K562 (cell line): Measurements from ENCODE around the gene CD48. TPM values are rescaled to one million over a fixed set of nuclear protein-coding genes. Genes with fewer than 3 reads are reported as not detected.

Experiments
- ATAC-seq: fragments of 200-7000 bp; cut with Tn5 transposase; 3 replicates; pipeline ENCODE4 v1.9.1; 2020; ENCODE audit warnings: moderate library complexity
- BruUV-seq: library from RNA; stranded (reverse); fragments of 400-500 nt; replicated peaks from 2 replicates; lab custom pipeline; 2021; lab: Mats Ljungman, UMichigan
- CTCF ChIA-PET: fragments of 300-600 bp; formaldehyde crosslinking; extraction: SDS; loops from one replicate; lab custom pipeline; 2021; ENCODE audit warnings: low intra/inter-chr PET ratio; lab: Yijun Ruan, JAX
- POLR2A ChIA-PET: fragments of 300-600, 350-650 bp; sonication (Branson Sonifier 250); formaldehyde crosslinking; extraction: SDS; loops from one replicate; lab custom pipeline; 2021; ENCODE audit warnings: antibody characterized with exemption, inconsistent platforms; lab: Yijun Ruan, JAX
- DNase-seq, 4 experiments: peaks; one replicate each; pipeline versions ENCODE4 v3.0.0 to v3.0.0-alpha.2; 2011 to 2018; ENCODE audit warnings: low spot score in 3 of 4, mixed read lengths in 3 of 4; ENCODE audit errors: extremely low read depth in 1 of 4
- FAIRE-seq: peaks from 2 replicates; lab custom pipeline; 2011; peaks lifted over from hg19 to GRCh38; lab: Jason Lieb, UNC
- H2AFZ ChIP-seq: 2 replicates; pipeline ENCODE4 v1.6.0; 2011; ENCODE audit warnings: low read depth, low read length, control low read depth, inconsistent platforms
- H3K27ac ChIP-seq: fragments of 200-600 bp; 3 replicates; pipeline ENCODE4 v1.8.0; 2011; ENCODE audit warnings: low read depth, mild to moderate bottlenecking, control low read depth, inconsistent platforms, low read length, moderate library complexity, mixed read lengths; ENCODE audit errors: extremely low read depth
- H3K27me3 ChIP-seq, 2 experiments: fragments of 300-600 bp in 1 of 2; 2 replicates in 1 of 2; 3 replicates in 1 of 2; pipeline versions ENCODE4 v1.6.0 to v1.8.0; 2011; ENCODE audit warnings: inconsistent platforms in 2 of 2, low read length in 2 of 2, mild to moderate bottlenecking in 1 of 2, mixed read lengths in 1 of 2, moderate library complexity in 1 of 2; ENCODE audit not compliant: control insufficient read depth in 2 of 2, insufficient read depth in 2 of 2
- H3K36me3 ChIP-seq: fragments of 300-600 bp; 3 replicates; pipeline ENCODE4 v1.8.0; 2011; ENCODE audit warnings: mild to moderate bottlenecking, low read length, inconsistent platforms; ENCODE audit not compliant: control insufficient read depth, insufficient read depth
- H3K4me1 ChIP-seq, 2 experiments: fragments of 200-600 bp in 1 of 2; replicated peaks in 1 of 2; 2 replicates in 1 of 2; 3 replicates in 1 of 2; pipeline versions ENCODE4 v1.5.1 to v1.8.0; 2011; ENCODE audit warnings: inconsistent platforms in 2 of 2, low read length in 2 of 2, mild to moderate bottlenecking in 1 of 2, mixed read lengths in 1 of 2, moderate library complexity in 1 of 2; ENCODE audit not compliant: control insufficient read depth in 2 of 2, insufficient read depth in 2 of 2
- H3K4me2 ChIP-seq: 2 replicates; pipeline ENCODE4 v1.6.1; 2011; ENCODE audit warnings: low read length, control low read depth, inconsistent platforms, mixed read lengths; ENCODE audit not compliant: insufficient read depth
- H3K4me3 ChIP-seq: fragments of 200-600 bp; sonication (generic), shearing (Covaris generic); 2 replicates; pipeline ENCODE4 v1.5.1; 2016; ENCODE audit warnings: control low read depth, inconsistent platforms
- H3K79me2 ChIP-seq: fragments of 200-600 bp; 3 replicates; pipeline ENCODE4 v1.8.0; 2011; ENCODE audit warnings: low read length, inconsistent platforms; ENCODE audit not compliant: control insufficient read depth, insufficient read depth
- H3K9ac ChIP-seq, 2 experiments: 2 replicates each; pipeline versions ENCODE4 v1.6.0 to v1.6.1; 2011; ENCODE audit warnings: low read depth in 2 of 2, low read length in 2 of 2, control low read depth in 1 of 2, inconsistent platforms in 1 of 2, mild to moderate bottlenecking in 1 of 2, mixed read lengths in 1 of 2; ENCODE audit not compliant: insufficient read depth in 1 of 2
- H3K9me1 ChIP-seq: one replicate; pipeline ENCODE4 v1.6.0; 2011; ENCODE audit warnings: inconsistent platforms, mild to moderate bottlenecking, low read length, moderate library complexity; ENCODE audit not compliant: control insufficient read depth, insufficient read depth
- H3K9me3 ChIP-seq: replicated peaks from 2 replicates; pipeline ENCODE4 v1.5.1; 2011; ENCODE audit warnings: low read depth, low read length, inconsistent platforms; ENCODE audit not compliant: control insufficient read depth, insufficient read depth
- H4K20me1 ChIP-seq: replicated peaks from 2 replicates; pipeline ENCODE4 v1.6.1; 2011; ENCODE audit warnings: low read length, inconsistent platforms, mixed read lengths; ENCODE audit not compliant: control insufficient read depth, insufficient read depth
- CEBPB ChIP-seq: fragments of 450-650 bp; IDR thresholded peaks from 2 replicates; pipeline ENCODE4 v1.6.1; 2016; ENCODE audit warnings: missing genetic modification characterization, missing compliant biosample characterization
- CHD1 ChIP-seq: fragments of 200-600 bp; sonication (generic); IDR thresholded peaks from one replicate; pipeline ENCODE4 v1.6.1; 2012; ENCODE audit warnings: mild to moderate bottlenecking, moderate library complexity, low read length, inconsistent platforms
- CSDE1 ChIP-seq, 2 experiments: fragments of 450-650 bp; IDR thresholded peaks; 2 replicates each; pipeline ENCODE4 v1.6.1; 2016; ENCODE audit warnings: mild to moderate bottlenecking in 1 of 2
- E2F3 ChIP-seq: fragments of 250-450 bp; sonication (Bioruptor Pico); IDR thresholded peaks from 2 replicates; pipeline ENCODE4 v1.4.0; 2020; ENCODE audit warnings: mild to moderate bottlenecking
- ESRRA ChIP-seq: fragments of 450-650 bp; IDR thresholded peaks from 2 replicates; pipeline ENCODE4 v1.6.1; 2014; ENCODE audit warnings: low read depth, mild to moderate bottlenecking, moderate library complexity, borderline replicate concordance
- NFIX ChIP-seq: fragments of 250-450 bp; sonication (Bioruptor Pico); IDR thresholded peaks from 2 replicates; pipeline ENCODE4 v1.4.0; 2020; ENCODE audit warnings: low read depth, mild to moderate bottlenecking, moderate library complexity
- SAP30 ChIP-seq: fragments of 200-600 bp; sonication (generic); IDR thresholded peaks from 2 replicates; pipeline ENCODE4 v1.6.1; 2012; ENCODE audit warnings: borderline replicate concordance, low read depth, mild to moderate bottlenecking, moderate library complexity, low read length, control low read depth, inconsistent platforms; ENCODE audit not compliant: insufficient read depth, poor library complexity, severe bottlenecking
- SMAD1 ChIP-seq: fragments of 150-350 bp; IDR thresholded peaks from 2 replicates; pipeline ENCODE4 v1.6.1; 2014; ENCODE audit warnings: low read length, low read depth; ENCODE audit not compliant: partially characterized antibody
- ZFPM2 ChIP-seq: fragments of 250-450 bp; sonication (Bioruptor Pico); IDR thresholded peaks from 2 replicates; pipeline ENCODE4 v1.5.1; 2022; ENCODE audit warnings: mild to moderate bottlenecking
- ZNF696 ChIP-seq: fragments of 250-450 bp; sonication (Bioruptor Pico); conservative IDR thresholded peaks from 2 replicates; pipeline ENCODE4 v1.4.0; 2020; ENCODE audit warnings: mild to moderate bottlenecking, moderate library complexity
- ZNF766 ChIP-seq: fragments of 200-800 bp; sonication (Bioruptor generic); conservative IDR thresholded peaks from 2 replicates; pipeline ENCODE4 v1.6.1; 2016; ENCODE audit warnings: missing genetic modification characterization, missing compliant biosample characterization
- WGBS: fragments of 100-300 bp; shearing (Covaris generic); methylation state at CpG from one replicate; pipeline ENCODE4 v1.1.6; 2016; ENCODE audit warnings: low coverage, mixed read lengths; ENCODE audit not compliant: insufficient coverage; ENCODE audit errors: missing lambda C conversion rate; 5-methylcytosine and 5-hydroxymethylcytosine counted together
- in situ Hi-C: fragments of 300-500 bp; cut with MboI; formaldehyde crosslinking; loops from 4 replicates; pipeline ENCODE4 v1.15.0; 2018; ENCODE audit warnings: inconsistent platforms, mixed read lengths
- intact Hi-C: fragments of 100-400 bp; cut with micrococcal nuclease; formaldehyde crosslinking; loops from 2 replicates; pipeline ENCODE4 v1.14.2; 2022
- polyA plus RNA-seq, 8 experiments: library from polyadenylated mRNA; depleted of rRNA in 4 of 8; stranded (reverse) in 5 of 8; unstranded in 3 of 8; fragments of >200 nt; fragmentation: Nextera tagmentation in 2 of 8; fragmentation: Illumina TruSeq in 1 of 8; extraction: Ambion mirVana in 2 of 8; extraction: Trizol in 1 of 8; gene quantifications; 2 replicates each; pipeline versions ENCODE4 v1.2.1 to v1.2.3, GENCODE V29; 2011 to 2014; ENCODE audit warnings: inconsistent platforms in 1 of 8, missing spikeins in 1 of 8
- total RNA-seq, 7 experiments: library from RNA; depleted of rRNA in 6 of 7; stranded (reverse); fragments of >200 nt in 6 of 7; fragmentation: Illumina TruSeq in 2 of 7; extraction: Trizol in 2 of 7; gene quantifications; 2 replicates each; pipeline versions ENCODE4 v1.2.1 to v1.2.3, GENCODE V29; 2011 to 2021; ENCODE audit warnings: low replicate concordance in 1 of 7

CD48 gene
- total and polyA plus RNA-seq, 9 of the 15 experiments (the other 6 are each of a cell fraction or from before 2014, with no cell fraction given), result 0.10 to 0.42 (median 0.29) TPM; not detected in 3

DNA sequence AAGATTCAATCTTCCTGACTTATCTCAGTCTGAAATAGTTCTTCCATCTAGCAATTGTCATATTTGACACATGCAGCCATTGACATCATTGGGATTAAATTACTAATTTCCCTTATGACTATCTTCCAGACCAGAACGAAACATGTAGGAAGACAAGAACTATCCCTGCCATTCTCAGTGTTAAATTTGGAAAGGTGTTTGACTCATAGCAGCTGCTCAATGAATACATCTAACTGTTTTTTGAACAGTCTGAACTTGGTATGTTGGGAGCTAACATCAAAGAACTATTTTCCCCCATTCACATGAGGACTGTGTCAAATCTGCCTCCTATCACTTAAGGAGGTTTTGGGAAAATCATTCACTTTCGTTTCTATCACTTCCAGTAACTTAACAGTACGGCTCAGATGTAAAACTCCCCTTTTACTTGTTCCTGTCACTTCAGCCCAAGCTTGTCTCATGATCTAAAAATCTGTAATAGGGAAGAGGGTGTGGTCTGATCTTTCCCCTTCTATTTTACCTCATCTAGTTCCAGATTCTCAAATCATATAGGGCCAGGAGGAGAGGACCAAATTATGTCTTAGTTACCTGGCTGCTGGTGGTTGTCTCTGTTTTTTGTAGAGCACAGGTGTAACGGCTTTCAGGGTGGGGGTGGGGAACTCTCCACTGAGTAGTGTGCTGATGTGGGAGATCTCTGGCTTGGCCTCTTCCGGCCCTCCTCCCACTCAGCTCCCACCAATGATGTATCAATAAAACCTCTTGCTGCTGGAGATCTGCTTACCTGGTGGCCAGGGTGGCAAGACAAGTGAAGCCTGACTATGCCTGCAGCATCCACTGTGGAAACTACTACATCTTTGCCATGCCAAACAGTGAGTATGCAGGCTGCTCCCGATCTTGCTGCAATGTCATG is 38.6 kb downstream of the CD48 start:
- no peaks in the 10 kb centered on the region for H4K20me1 ChIP-seq
- H3K79me2 ChIP-seq, result no peaks in the 10 kb centered on the region
- intact Hi-C loops, result no loop called here
- H3K27ac ChIP-seq, result no peak overlapping the region
- FAIRE-seq (no peak), DNase-seq (no peak), ATAC-seq (no peak)
- ChIA-PET CTCF (no interaction called here), POLR2A (interaction anchor here (0.6 kb wide), 1 partner anchor 164 kb away, joined by 3 read pairs; no protein-coding TSS in a partner anchor)
- 0 out of 2 replicates have a peak, but pooled peaks cover 3% of the 10 kb centered on the region for H3K9me3 ChIP-seq
- no peak overlapping the region for H2AFZ ChIP-seq
- in situ Hi-C loops, result no loop called here
- no peaks in the 10 kb centered on the region for H3K27me3 ChIP-seq
- no peaks in the 10 kb centered on the region for H3K9me1 ChIP-seq
- TF ChIP-seq ZNF696 (no peak), NFIX (CRISPR knock-in tag) (no peak), ZFPM2 (no peak), SAP30 (no peak), CSDE1 (IDR thresholded peaks at IDR 0.05) (no peak), E2F3 (CRISPR knock-in tag) (no peak), SMAD1 (no peak), ESRRA (no peak), CHD1 (no peak), CEBPB (no peak), ZNF766 (CRISPR knock-in tag) (no peak)
- no TSS peak for BruUV-seq
- no peaks in the 10 kb centered on the region for H3K36me3 ChIP-seq
- no peak overlapping the region; a peak in 1 of 4 replicates for H3K9ac ChIP-seq
- WGBS, result 21% methylated on average over 6 of the region's 6 CpGs
- no peak overlapping the region for H3K4me2 ChIP-seq
- H3K4me3 ChIP-seq, result no peak overlapping the region
- H3K4me1 ChIP-seq, result peaks cover 4 to 13% of the 10 kb centered on the region in 2 experiments
